ENCODE results near the gene ALAD. TPM values are rescaled to one million over a fixed set of nuclear protein-coding genes. Genes with fewer than 3 reads are reported as not detected.
"Not testable (repeated sequence)": the region's sequence is repeated elsewhere in the genome, so short reads cannot be mapped to it uniquely, and the experiment has no call there.

ALAD gene
- total RNA-seq, 2 donors from 2014 or later = 27.5 to 34.7 TPM

GRCh38 chr9:113391917-113392316 lies 9.2 kb downstream of the ALAD start:
- H3K9me3 Mint-ChIP-seq = no peaks in the 10 kb centered on the region
- DNase-seq = no peak
- no peak overlapping the region for H3K27ac Mint-ChIP-seq
- no peak overlapping the region for H3K4me3 Mint-ChIP-seq
- no peaks in the 10 kb centered on the region for H3K27me3 Mint-ChIP-seq (ENCODE audit: low read depth)
- no peak for ATAC-seq (replicated peaks in 1 of 2)
- peaks cover 0 to 1% of the 10 kb centered on the region in 2 donors for H3K36me3 Mint-ChIP-seq (ENCODE audit: insufficient read depth in 2 of 2)
- no peaks in the 10 kb centered on the region for H3K4me1 Mint-ChIP-seq (ENCODE audit: low read depth)

GRCh38 chr9:113390192-113390960 lies 10.7 kb downstream of the ALAD start:
- H3K4me3 Mint-ChIP-seq = no peak overlapping the region
- ATAC-seq (replicated peaks in 1 of 2) (no peak), DNase-seq (no peak)
- peaks cover 0 to 1% of the 10 kb centered on the region in 2 donors for H3K36me3 Mint-ChIP-seq (ENCODE audit: insufficient read depth in 2 of 2)
- no peaks in the 10 kb centered on the region for H3K4me1 Mint-ChIP-seq (ENCODE audit: low read depth)
- H3K27ac Mint-ChIP-seq = no peak overlapping the region
- H3K9me3 Mint-ChIP-seq = no peaks in the 10 kb centered on the region
- no peaks in the 10 kb centered on the region for H3K27me3 Mint-ChIP-seq (ENCODE audit: low read depth)

DNA sequence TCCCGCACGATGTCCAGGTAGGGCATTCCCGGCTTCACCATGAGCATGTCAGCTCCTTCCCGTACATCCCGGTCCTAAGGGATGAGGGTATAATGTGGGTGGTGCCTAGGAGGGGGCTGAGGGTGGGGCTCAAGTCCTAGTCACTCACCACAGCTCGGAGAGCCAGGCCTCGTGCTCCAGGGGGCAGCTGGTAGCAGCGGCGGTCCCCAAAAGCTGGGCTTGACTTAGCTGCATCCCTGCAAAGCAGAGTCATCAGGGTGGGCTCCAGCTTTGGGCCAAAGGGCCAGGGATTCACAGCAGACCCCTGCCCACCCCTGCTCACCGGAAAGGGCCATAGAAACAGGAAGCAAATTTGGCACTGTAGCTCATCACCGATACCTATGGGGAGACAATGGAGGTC lies 11.6 kb downstream of the ALAD start:
- DNase-seq (no peak), ATAC-seq (replicated peaks in 1 of 2) (no peak)
- H3K36me3 Mint-ChIP-seq (ENCODE audit: insufficient read depth in 2 of 2) = peaks cover 0 to 1% of the 10 kb centered on the region in 2 donors
- H3K27ac Mint-ChIP-seq = no peak overlapping the region
- H3K27me3 Mint-ChIP-seq (ENCODE audit: low read depth) = no peaks in the 10 kb centered on the region
- H3K4me3 Mint-ChIP-seq = no peak overlapping the region
- no peaks in the 10 kb centered on the region for H3K4me1 Mint-ChIP-seq (ENCODE audit: low read depth)
- no peaks in the 10 kb centered on the region for H3K9me3 Mint-ChIP-seq

- ATAC-seq (replicated peaks in 1 of 2) (no peak), DNase-seq (no peak)
- H3K27me3 Mint-ChIP-seq (ENCODE audit: low read depth) = no peaks in the 10 kb centered on the region
- H3K27ac Mint-ChIP-seq = no peak overlapping the region
- H3K36me3 Mint-ChIP-seq (ENCODE audit: insufficient read depth in 2 of 2) = peaks cover 0 to 1% of the 10 kb centered on the region in 2 donors
- H3K9me3 Mint-ChIP-seq = no peaks in the 10 kb centered on the region
- H3K4me1 Mint-ChIP-seq (ENCODE audit: low read depth) = no peaks in the 10 kb centered on the region
- H3K4me3 Mint-ChIP-seq = no peak overlapping the region
Observed at GRCh38 chr9:113388833-113389232, 12.3 kb downstream of the ALAD start.

DNA sequence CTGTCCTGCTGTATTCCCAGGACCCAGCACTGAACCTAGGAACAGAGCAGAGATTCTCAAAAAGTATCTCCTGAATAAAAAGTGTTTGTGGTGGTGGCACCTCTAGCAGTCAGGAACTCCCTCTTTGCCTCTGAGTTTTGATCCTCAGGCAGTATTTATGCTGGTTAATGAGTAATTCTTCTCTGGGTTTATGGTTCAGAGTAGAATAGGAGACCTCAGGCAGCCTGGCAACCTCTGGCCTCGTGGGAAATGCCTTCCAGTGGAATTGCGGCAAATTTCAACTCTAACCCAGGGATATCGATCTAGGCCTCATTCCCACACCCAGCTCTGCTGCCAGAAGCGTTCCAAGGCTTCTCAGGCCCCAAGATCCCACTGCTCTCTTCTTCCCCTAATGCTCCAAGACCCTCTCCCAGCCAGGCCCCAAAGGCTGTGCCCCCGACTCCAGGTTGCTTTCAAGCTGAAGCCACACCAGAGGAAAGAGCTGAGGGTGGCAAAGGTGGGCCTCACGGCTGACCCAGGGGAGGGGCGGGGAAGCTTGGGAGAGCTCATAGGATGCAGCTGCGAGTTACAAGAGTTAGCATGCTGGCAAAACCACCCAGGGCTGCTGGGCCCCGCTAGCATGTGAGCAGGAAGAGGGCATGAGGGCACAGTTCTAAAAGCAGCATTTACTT lies 13.4 kb downstream of the ALAD start:
- no peak overlapping the region for H3K27ac Mint-ChIP-seq
- DNase-seq = no peak
- H3K9me3 Mint-ChIP-seq = no peaks in the 10 kb centered on the region
- ATAC-seq (replicated peaks in 1 of 2) = no peak
- no peak overlapping the region for H3K4me3 Mint-ChIP-seq
- no peaks in the 10 kb centered on the region for H3K27me3 Mint-ChIP-seq (ENCODE audit: low read depth)
- H3K36me3 Mint-ChIP-seq (ENCODE audit: insufficient read depth in 2 of 2) = peaks cover 0 to 1% of the 10 kb centered on the region in 2 donors
- no peaks in the 10 kb centered on the region for H3K4me1 Mint-ChIP-seq (ENCODE audit: low read depth)

GRCh38 chr9:113386571-113387393 lies 14.3 kb downstream of the ALAD start:
- no peaks in the 10 kb centered on the region for H3K9me3 Mint-ChIP-seq
- DNase-seq = no peak
- peaks cover 0 to 1% of the 10 kb centered on the region in 2 donors for H3K36me3 Mint-ChIP-seq (ENCODE audit: insufficient read depth in 2 of 2)
- no peak for ATAC-seq (replicated peaks in 1 of 2)
- no peaks in the 10 kb centered on the region for H3K4me1 Mint-ChIP-seq (ENCODE audit: low read depth)
- no peak overlapping the region for H3K27ac Mint-ChIP-seq
- H3K4me3 Mint-ChIP-seq = no peak overlapping the region
- H3K27me3 Mint-ChIP-seq (ENCODE audit: low read depth) = no peaks in the 10 kb centered on the region

DNA sequence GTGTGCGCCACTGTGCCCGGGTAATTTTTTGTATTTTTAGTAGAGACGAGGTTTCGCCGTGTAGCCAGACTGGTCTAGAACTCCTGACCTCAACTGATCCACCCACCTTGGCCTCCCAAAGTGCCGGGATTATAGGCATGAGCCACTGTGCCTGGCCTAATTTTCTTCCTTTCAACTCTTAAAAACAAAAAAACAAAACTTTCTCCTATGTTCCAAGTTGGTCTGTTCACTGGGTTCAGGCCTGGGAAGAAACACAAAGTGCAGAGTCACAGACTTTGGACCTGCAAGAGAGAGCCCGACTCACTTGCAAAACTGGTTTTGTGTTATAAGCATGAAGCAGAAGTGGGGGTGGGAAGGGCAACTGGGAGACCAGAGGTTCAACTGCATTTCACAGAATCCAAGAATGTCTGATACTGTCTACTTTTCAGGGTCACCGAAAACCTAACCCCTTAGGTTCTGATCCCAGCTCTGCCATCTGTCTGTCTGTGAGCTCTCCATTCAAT lies 19.1 kb downstream of the ALAD start:
- Mint-ChIP-seq H3K27ac (no peak overlapping the region), H3K4me3 (no peak overlapping the region), H3K9me3 (no peaks in the 10 kb centered on the region), H3K27me3 (ENCODE audit: low read depth) (no peaks in the 10 kb centered on the region), H3K36me3 (ENCODE audit: insufficient read depth in 2 of 2) (no peaks in the 10 kb centered on the region), H3K4me1 (ENCODE audit: low read depth) (peaks cover 7% of the 10 kb centered on the region)
- DNase-seq = no peak
- no peak for ATAC-seq (replicated peaks in 1 of 2)

GRCh38 chr9:113381441-113381840 lies 19.6 kb downstream of the ALAD start:
- H3K36me3 Mint-ChIP-seq (ENCODE audit: insufficient read depth in 2 of 2); H3K9me3 Mint-ChIP-seq; H3K4me1 Mint-ChIP-seq (ENCODE audit: low read depth); H3K27me3 Mint-ChIP-seq (ENCODE audit: low read depth); H3K4me3 Mint-ChIP-seq; ATAC-seq (replicated peaks in 1 of 2); DNase-seq; H3K27ac Mint-ChIP-seq: not testable (repeated sequence)

- H3K9me3 Mint-ChIP-seq = no peaks in the 10 kb centered on the region
- H3K27ac Mint-ChIP-seq = peak overlapping the region; percentile 54
- ATAC-seq (replicated peaks in 1 of 2) = no peak
- no peaks in the 10 kb centered on the region for H3K27me3 Mint-ChIP-seq (ENCODE audit: low read depth)
- DNase-seq = no peak
- peaks cover 8% of the 10 kb centered on the region for H3K4me1 Mint-ChIP-seq (ENCODE audit: low read depth)
- H3K4me3 Mint-ChIP-seq = no peak overlapping the region
- no peaks in the 10 kb centered on the region for H3K36me3 Mint-ChIP-seq (ENCODE audit: insufficient read depth in 2 of 2)
Observed at GRCh38 chr9:113380869-113381378, 20.2 kb downstream of the ALAD start.

DNA sequence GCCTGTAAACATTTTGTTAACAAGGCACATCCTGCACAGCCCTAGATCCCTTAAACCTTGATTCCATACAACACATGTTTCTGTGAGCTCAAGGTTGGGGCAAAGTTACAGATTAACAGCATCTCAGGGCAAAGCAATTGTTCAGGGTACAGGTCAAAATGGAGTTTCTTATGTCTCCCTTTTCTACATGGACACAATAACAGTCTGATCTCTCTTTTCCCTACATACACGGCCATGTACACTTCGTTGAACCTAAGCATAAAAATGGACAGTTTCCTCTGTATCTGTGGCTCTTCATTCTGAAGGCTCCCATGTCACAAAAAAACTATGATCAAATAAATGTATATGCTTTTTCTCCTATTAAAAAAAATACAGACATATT lies 21.3 kb downstream of the ALAD start:
- ATAC-seq (replicated peaks in 1 of 2); DNase-seq; H3K36me3 Mint-ChIP-seq (ENCODE audit: insufficient read depth in 2 of 2); H3K9me3 Mint-ChIP-seq; H3K27me3 Mint-ChIP-seq (ENCODE audit: low read depth); H3K27ac Mint-ChIP-seq; H3K4me3 Mint-ChIP-seq: not testable (repeated sequence)
- H3K4me1 Mint-ChIP-seq (ENCODE audit: low read depth) = peaks cover 19% of the 10 kb centered on the region

DNA sequence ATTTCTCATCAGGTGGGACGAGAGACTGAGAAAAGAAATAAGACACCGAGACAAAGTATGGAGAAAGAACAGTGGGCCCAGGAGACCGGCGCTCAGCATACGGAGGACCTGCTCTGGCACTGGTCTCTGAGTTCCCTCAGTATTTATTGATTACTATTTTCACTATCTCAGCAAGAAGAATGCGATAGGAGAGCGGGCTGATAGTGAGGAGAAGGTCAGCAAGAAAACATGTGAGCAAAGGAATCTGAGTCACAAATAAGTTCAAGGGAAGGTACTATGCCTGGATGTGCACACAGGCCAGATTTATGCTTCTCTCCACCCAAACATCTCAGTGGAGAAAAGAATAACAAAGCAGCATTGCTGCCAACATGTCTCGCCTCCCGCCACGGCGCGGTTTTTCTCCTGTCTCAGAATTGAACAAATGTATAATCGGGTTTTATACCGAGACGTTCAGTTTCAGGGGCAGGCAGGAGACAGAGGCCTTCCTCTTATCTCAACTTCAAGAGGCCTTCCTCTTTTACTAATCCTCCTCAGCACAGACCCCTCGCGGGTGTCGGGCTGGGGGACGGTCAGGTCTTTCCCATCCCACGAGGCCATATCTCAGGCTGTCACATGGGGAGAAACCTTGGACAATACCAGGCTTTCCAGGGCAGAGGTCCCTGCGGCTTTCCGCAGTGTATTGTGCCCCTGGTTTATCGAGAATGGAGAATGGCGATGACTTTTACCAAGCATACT lies 21.8 kb downstream of the ALAD start:
- not testable (repeated sequence) for DNase-seq; ATAC-seq (replicated peaks in 1 of 2); H3K4me3 Mint-ChIP-seq; H3K9me3 Mint-ChIP-seq; H3K36me3 Mint-ChIP-seq (ENCODE audit: insufficient read depth in 2 of 2); H3K27me3 Mint-ChIP-seq (ENCODE audit: low read depth)
- H3K27ac Mint-ChIP-seq = peak overlapping the region; percentile 69
- peaks cover 25% of the 10 kb centered on the region for H3K4me1 Mint-ChIP-seq (ENCODE audit: low read depth)

Data from activated T-cell treated with anti-CD3 and anti-CD28 coated beads, Interleukin-2, amount 50 U/mL, for 72 hours (primary cell).